Mesothelial cell of epicardium (in vitro differentiated cells): ENCODE measurements around the gene FBXO34. TPM values are rescaled to one million over a fixed set of nuclear protein-coding genes. Genes with fewer than 3 reads are reported as not detected.
A peak's percentile ranks its signal among the peaks of the same experiment; 100 is the strongest.

Source experiments
- DNase-seq, 2 experiments: peaks; one replicate each; pipeline ENCODE4 v3.0.0; 2021; ENCODE audit warnings: low spot score in 2 of 2; ENCODE audit not compliant: unreplicated experiment in 2 of 2
- H3K27ac Mint-ChIP-seq: 2 replicates; pipeline ENCODE4 v1.8.0; 2021; ENCODE audit warnings: mixed read lengths
- H3K27me3 Mint-ChIP-seq: 2 replicates; pipeline ENCODE4 v1.8.0; 2021; ENCODE audit warnings: low read depth, mixed read lengths
- H3K36me3 Mint-ChIP-seq: 2 replicates; pipeline ENCODE4 v1.8.0; 2021; ENCODE audit warnings: mixed read lengths
- H3K4me1 Mint-ChIP-seq: 2 replicates; pipeline ENCODE4 v1.8.0; 2021; ENCODE audit warnings: mixed read lengths
- H3K4me3 Mint-ChIP-seq: 2 replicates; pipeline ENCODE4 v1.8.0; 2021; ENCODE audit warnings: mild to moderate bottlenecking, moderate library complexity, mixed read lengths
- H3K9me3 Mint-ChIP-seq: 2 replicates; pipeline ENCODE4 v1.8.0; 2021; ENCODE audit warnings: mixed read lengths
- CTCF ChIP-seq: fragments of 200-600 bp; sonication (generic); IDR thresholded peaks from one replicate; pipeline ENCODE4 v1.5.0; 2021; ENCODE audit warnings: antibody characterized with exemption; ENCODE audit not compliant: unreplicated experiment
- total RNA-seq: library from RNA; stranded (reverse); gene quantifications from 3 replicates; pipeline ENCODE4 v1.2.1, GENCODE V29; 2021

The FBXO34 gene
- total RNA-seq, 1 donor from 2014 or later: 38.0 TPM

DNA sequence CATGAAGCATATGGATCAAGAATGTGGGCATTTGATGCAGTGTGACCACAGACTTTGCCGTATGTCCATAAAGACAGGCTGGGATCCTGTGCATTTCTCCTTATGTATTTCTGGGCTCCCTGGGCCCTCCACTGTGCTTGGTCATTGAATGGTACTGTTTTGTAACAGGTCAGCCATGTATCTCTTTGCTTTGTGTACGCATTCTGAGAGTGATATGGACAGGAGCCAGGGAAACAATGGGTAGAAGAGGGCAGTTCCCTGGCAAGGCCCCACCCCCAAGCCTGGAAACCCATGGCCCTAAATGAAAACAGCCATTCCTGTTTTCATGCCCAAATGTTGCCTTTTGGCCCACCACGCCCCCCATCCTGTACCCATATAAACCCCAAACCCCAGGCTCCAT lies 15.2 kb upstream of the FBXO34 start:
- H3K36me3 Mint-ChIP-seq: no peaks in the 10 kb centered on the region
- no peak for TF ChIP-seq CTCF

DNA sequence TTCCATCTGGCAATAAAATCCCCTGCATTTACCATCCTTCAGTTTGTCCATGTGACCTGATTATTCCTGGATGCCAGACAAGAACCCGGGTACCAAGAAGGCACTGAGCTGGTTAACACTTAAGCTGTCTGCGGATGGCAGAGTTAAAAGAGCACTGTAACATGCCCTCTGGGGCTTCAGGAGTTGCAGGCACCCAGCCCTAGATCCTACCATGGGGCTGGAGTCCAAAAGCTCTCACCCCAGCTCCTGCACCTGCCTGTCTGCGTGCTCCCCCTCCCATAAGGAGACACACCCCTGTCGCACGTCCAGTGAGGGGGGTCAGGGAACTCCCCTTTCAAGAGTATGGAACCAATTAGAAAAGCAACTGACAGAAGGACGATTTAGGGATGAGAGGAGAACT lies 14.6 kb upstream of the FBXO34 start:
- H3K36me3 Mint-ChIP-seq: no peaks in the 10 kb centered on the region
- no peak for TF ChIP-seq CTCF
- H3K27me3 Mint-ChIP-seq: peaks cover 18% of the 10 kb centered on the region
- H3K27ac Mint-ChIP-seq: no peak overlapping the region
- no peak for DNase-seq
- no peak overlapping the region for H3K4me3 Mint-ChIP-seq
- no peaks in the 10 kb centered on the region for H3K9me3 Mint-ChIP-seq
- H3K4me1 Mint-ChIP-seq: peaks cover 3% of the 10 kb centered on the region

More for the DNA sequence above, 15.2 kb upstream of the FBXO34 start:
- DNase-seq: no peak
- no peaks in the 10 kb centered on the region for H3K9me3 Mint-ChIP-seq
- H3K27ac Mint-ChIP-seq: no peak overlapping the region
- H3K4me3 Mint-ChIP-seq: no peak overlapping the region
- peaks cover 18% of the 10 kb centered on the region for H3K27me3 Mint-ChIP-seq
- H3K4me1 Mint-ChIP-seq: peaks cover 3% of the 10 kb centered on the region

DNA sequence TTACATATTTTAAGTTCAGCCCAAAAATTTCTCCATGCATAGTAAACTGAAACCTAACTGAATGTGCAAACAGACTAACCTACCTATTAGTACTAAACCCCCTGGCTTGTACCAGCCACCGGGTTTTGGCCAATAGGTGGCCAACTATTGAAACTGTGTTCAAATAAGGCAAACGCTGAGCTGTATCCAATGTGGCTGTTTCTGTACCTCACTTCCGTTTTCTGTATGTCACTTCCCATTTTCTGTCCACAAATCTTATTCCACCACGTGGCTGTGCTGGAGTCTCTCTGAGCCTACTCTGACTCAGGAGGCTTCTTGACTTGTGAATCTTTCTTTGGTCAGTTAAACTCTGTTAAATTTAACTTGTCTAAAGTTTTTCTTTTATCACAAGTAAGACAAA lies 6.0 kb upstream of the FBXO34 start:
- peaks cover 2% of the 10 kb centered on the region for H3K27me3 Mint-ChIP-seq

GRCh38 chr14:55267820-55268219 lies 3.4 kb upstream of the FBXO34 start:
- H3K36me3 Mint-ChIP-seq: no peaks in the 10 kb centered on the region
- H3K27ac Mint-ChIP-seq: peak overlapping the region; percentile 58
- no peak for DNase-seq
- H3K9me3 Mint-ChIP-seq: no peaks in the 10 kb centered on the region
- peaks cover 29% of the 10 kb centered on the region for H3K4me1 Mint-ChIP-seq
- H3K4me3 Mint-ChIP-seq: no peak overlapping the region
- no peaks in the 10 kb centered on the region for H3K27me3 Mint-ChIP-seq
- TF ChIP-seq CTCF: no peak

More for the DNA sequence above, 6.0 kb upstream of the FBXO34 start:
- Mint-ChIP-seq H3K36me3 (no peaks in the 10 kb centered on the region), H3K4me3 (no peak overlapping the region), H3K27ac (no peak overlapping the region), H3K9me3 (no peaks in the 10 kb centered on the region), H3K4me1 (peaks cover 14% of the 10 kb centered on the region)
- TF ChIP-seq CTCF: no peak
- DNase-seq: no peak

DNA sequence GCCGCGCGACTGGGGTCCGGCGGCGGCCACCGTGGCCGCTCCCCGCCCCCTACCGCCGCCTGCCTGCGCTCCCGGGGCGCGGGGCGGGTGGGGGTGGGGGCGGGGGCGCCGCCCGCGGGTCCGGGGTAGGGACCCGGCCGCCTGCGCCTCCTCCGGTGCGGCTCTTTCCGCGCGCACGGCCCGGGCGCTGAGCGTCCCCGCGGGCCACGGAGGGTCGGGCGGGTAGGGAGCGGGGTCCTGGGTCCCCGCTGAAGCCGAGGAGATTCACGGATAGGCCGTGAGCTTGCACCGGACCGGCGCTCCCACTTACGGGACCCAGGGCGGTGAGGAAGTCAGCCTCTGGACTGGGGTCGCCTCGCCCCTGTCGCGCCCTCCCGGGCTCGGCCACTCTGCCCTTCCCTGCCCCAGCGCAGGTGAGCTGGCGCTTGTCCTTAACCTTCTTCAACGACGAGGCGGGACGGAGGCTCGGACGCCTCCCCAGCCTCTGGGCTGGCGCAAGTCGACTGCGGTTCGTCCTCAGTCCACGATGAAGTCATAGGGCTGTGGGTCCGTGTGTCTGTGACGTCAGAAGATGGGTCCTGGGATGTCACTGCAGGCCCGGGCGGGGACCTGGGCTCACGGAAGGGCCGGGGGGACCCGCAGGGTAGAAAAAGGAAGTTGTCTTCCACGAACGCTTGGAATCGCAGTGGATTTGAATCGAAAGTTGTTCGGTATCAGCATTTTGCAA lies 514 bp downstream of the FBXO34 start:
- no peaks in the 10 kb centered on the region for H3K9me3 Mint-ChIP-seq
- DNase-seq: peak; percentile 27 to 55
- H3K36me3 Mint-ChIP-seq: no peaks in the 10 kb centered on the region

More for the DNA sequence above, 514 bp downstream of the FBXO34 start:
- TF ChIP-seq CTCF: no peak
- H3K4me3 Mint-ChIP-seq: peak overlapping the region; percentile 90
- H3K27me3 Mint-ChIP-seq: no peaks in the 10 kb centered on the region
- peak overlapping the region; percentile 97 for H3K27ac Mint-ChIP-seq
- peaks cover 62% of the 10 kb centered on the region for H3K4me1 Mint-ChIP-seq
